D721Med (cell line): ENCODE data around the gene ACOT7.

Experiments used
- DNase-seq: peaks from one replicate; pipeline ENCODE4 v3.0.0; 2011; ENCODE audit warnings: low spot score; ENCODE audit not compliant: insufficient read length
- FAIRE-seq: peaks from 2 replicates; lab custom pipeline; 2011; peaks lifted over from hg19 to GRCh38; lab: Jason Lieb, UNC
- TF ChIP-seq, protein P1 (sequence below): IDR thresholded peaks from 2 replicates; pipeline ENCODE4 v1.5.1; 2012; ENCODE audit warnings: mild to moderate bottlenecking, control low read depth; ENCODE audit not compliant: insufficient read depth; ENCODE audit errors: missing control alignments

ACOT7 gene

GRCh38 chr1:6294890-6295556, 98.5 kb downstream of the ACOT7 start:
- FAIRE-seq: no peak
- no peak for DNase-seq
- TF ChIP-seq, protein P1, sequence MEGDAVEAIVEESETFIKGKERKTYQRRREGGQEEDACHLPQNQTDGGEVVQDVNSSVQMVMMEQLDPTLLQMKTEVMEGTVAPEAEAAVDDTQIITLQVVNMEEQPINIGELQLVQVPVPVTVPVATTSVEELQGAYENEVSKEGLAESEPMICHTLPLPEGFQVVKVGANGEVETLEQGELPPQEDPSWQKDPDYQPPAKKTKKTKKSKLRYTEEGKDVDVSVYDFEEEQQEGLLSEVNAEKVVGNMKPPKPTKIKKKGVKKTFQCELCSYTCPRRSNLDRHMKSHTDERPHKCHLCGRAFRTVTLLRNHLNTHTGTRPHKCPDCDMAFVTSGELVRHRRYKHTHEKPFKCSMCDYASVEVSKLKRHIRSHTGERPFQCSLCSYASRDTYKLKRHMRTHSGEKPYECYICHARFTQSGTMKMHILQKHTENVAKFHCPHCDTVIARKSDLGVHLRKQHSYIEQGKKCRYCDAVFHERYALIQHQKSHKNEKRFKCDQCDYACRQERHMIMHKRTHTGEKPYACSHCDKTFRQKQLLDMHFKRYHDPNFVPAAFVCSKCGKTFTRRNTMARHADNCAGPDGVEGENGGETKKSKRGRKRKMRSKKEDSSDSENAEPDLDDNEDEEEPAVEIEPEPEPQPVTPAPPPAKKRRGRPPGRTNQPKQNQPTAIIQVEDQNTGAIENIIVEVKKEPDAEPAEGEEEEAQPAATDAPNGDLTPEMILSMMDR: no peak

DNA sequence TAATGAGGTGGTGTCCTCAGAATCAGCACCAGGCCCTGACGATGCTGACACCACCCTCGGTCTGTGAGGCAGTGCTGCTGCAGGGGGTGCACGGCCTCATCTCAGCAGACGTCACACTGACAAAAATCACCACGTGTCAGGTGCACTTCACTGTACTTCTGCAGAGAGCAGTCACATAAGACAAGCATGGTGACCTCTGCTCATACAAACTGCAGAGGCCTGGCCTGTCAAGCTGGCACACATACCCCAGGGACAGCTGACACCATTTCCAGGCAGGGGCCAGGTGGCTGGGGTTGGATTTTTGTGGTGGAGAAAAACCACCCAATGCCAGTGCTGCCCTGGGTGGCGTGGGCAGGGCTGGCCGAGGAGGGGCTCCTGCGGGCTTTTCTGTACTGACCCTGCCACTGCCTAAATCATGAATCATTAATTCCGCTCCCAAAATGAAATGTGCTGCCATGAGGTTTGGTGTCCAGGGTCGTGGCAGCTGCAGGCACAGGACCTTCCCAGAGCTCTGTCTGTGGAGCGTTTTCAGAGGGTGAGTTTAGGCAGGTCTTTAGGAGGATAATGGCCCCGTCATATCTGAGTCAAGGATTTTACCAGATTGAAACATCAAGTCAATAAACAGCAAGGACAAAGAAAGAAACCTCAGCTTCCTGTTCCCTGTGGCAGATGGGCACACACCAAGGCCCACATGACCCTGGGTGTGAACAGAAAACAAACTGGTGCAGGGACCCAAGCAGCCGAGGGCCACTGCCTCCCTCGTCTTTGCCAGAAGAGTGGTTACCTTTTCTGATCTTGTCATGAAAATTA, 99.3 kb downstream of the ACOT7 start:
- DNase-seq (no peak), FAIRE-seq (no peak)
- TF ChIP-seq, protein P1: no peak

DNA sequence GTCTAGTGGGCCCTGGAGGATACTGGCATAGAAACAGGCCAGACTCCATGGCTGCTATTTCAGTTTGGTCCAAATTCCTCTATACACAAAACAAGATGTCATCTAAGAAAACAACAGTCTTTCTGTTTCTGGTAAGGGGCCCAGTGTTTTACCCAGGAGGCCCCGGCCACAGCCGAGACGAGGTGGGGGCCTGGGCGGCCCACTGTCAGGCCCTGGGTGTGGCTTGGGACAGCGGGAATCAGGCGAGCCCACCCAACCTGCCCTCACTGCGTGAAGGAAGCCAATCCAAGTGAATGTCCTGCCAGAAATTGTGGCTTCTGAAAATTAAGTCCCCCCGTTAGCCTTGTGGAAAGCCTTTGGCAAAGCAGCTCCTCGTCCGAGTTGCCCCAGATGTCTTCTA, 101.5 kb downstream of the ACOT7 start:
- FAIRE-seq (no peak), DNase-seq (no peak)
- TF ChIP-seq, protein P1: no peak

GRCh38 chr1:6288665-6289064, 104.9 kb downstream of the ACOT7 start:
- TF ChIP-seq, protein P1: no peak
- FAIRE-seq (no peak), DNase-seq (no peak)

DNA sequence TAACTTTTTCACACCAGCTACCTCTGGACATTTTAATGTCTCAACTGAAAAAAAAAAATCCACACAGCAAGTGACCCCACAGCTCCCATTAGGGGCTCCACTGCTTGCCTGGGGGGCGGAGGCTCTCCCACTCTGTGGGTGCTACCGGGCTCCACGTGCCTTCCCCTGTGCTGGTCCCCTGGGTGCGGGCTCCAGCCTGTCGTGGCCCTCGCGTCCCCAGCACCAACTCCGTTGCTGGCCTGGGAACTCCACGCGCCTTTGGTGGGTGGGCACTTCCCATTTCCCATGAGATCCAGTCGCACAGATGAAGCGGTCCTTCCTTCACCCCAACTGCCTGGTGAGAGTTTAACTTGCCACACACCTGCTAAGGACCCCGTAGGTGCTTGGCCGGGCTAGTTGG, 105.5 kb downstream of the ACOT7 start:
- DNase-seq: no peak
- TF ChIP-seq, protein P1: no peak
- no peak for FAIRE-seq

- TF ChIP-seq, protein P1: no peak
- DNase-seq: no peak
- no peak for FAIRE-seq
Observed at GRCh38 chr1:6287431-6287886, 106.1 kb downstream of the ACOT7 start.

GRCh38 chr1:6287029-6287428, 106.5 kb downstream of the ACOT7 start:
- FAIRE-seq (no peak), DNase-seq (no peak)
- TF ChIP-seq, protein P1: no peak
